ENCODE measurements around the gene SLC31A1.
A peak's percentile ranks its signal among the peaks of the same experiment; 100 is the strongest.

SLC31A1 gene

GRCh38 chr9:113221003-113221799 is at the start of gene SLC31A1, which contains the start of gene FKBP15:
Gene SLC31A1, plus strand, starts transcription at chr9:113221544. Its CDS starts 34,605 bp downstream, at chr9:113256149.
Gene FKBP15, minus strand, starts transcription at chr9:113221277. Its CDS starts 34 bp downstream, at chr9:113221243.
- peak; percentile 97 for DNase-seq

GRCh38 chr9:113173341-113173740 is 48.0 kb upstream of the SLC31A1 start:
- no peak for DNase-seq

- DNase-seq, result no peak
Measured at GRCh38 chr9:113176803-113177202, 44.5 kb upstream of the SLC31A1 start.

- DNase-seq, result no peak
Measured at GRCh38 chr9:113177251-113177650, 44.1 kb upstream of the SLC31A1 start.

GRCh38 chr9:113178087-113178486 is 43.3 kb upstream of the SLC31A1 start:
- DNase-seq, result no peak

- DNase-seq, result no peak
Measured at GRCh38 chr9:113179839-113180238, 41.5 kb upstream of the SLC31A1 start.

GRCh38 chr9:113181165-113181564 is 40.2 kb upstream of the SLC31A1 start:
- no peak for DNase-seq

- DNase-seq, result no peak
Measured at GRCh38 chr9:113183956-113184488, 37.3 kb upstream of the SLC31A1 start.

GRCh38 chr9:113184539-113184938 is 36.8 kb upstream of the SLC31A1 start:
- no peak for DNase-seq

GRCh38 chr9:113185271-113185670 is 36.1 kb upstream of the SLC31A1 start:
- DNase-seq, result no peak

GRCh38 chr9:113186137-113186755 is 35.1 kb upstream of the SLC31A1 start:
- no peak for DNase-seq

GRCh38 chr9:113187929-113188595 is 33.3 kb upstream of the SLC31A1 start:
- DNase-seq, result no peak

- no peak for DNase-seq
Measured at GRCh38 chr9:113192455-113192854, 28.9 kb upstream of the SLC31A1 start.

GRCh38 chr9:113199683-113200329 is 21.5 kb upstream of the SLC31A1 start:
- DNase-seq, result no peak

GRCh38 chr9:113205432-113205831 is 15.9 kb upstream of the SLC31A1 start:
- no peak for DNase-seq

- DNase-seq, result no peak
Measured at GRCh38 chr9:113205861-113206260, 15.5 kb upstream of the SLC31A1 start.

GRCh38 chr9:113210815-113211214 is 10.5 kb upstream of the SLC31A1 start:
- no peak for DNase-seq

GRCh38 chr9:113215132-113215531 is 6.2 kb upstream of the SLC31A1 start:
- no peak for DNase-seq

GRCh38 chr9:113216406-113216805 is 4.9 kb upstream of the SLC31A1 start:
- DNase-seq, result no peak

- no peak for DNase-seq
Measured at GRCh38 chr9:113219186-113219936, 2.0 kb upstream of the SLC31A1 start.

- DNase-seq, result no peak
Measured at GRCh38 chr9:113219969-113220368, 1.4 kb upstream of the SLC31A1 start.

GRCh38 chr9:113220467-113221002 is 809 bp upstream of the SLC31A1 start:
- no peak for DNase-seq

All from COR-L47 (cell line).